Raji (cell line): ENCODE results near the gene ITM2C.

ENCODE experiments used
- POLR2A ChIP-seq: IDR thresholded peaks from 2 replicates; pipeline ENCODE4 v1.6.1; 2011; ENCODE audit warnings: low read depth, low read length, control low read depth; ENCODE audit not compliant: insufficient read depth

The ITM2C gene

DNA sequence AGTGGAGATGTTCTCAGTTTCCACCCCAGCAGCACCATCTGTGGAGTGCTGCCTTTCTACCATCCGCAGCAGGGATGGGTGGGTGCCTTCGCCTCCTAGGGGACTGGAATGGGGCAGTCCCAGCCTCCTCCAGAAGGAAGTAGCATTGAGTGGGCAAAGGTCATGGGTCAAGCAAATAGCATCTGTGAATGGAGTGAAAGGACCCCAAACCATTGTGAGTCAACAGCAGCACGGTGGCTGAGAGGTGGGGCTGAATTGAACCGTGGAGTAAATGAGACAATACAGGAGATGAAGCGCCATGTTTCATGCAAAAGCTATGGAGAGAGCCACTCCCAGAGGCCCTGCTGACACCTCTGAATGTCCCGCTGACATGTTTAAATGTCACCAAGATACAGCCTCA lies 50.6 kb downstream of the ITM2C start:
- no peak for TF ChIP-seq POLR2A

DNA sequence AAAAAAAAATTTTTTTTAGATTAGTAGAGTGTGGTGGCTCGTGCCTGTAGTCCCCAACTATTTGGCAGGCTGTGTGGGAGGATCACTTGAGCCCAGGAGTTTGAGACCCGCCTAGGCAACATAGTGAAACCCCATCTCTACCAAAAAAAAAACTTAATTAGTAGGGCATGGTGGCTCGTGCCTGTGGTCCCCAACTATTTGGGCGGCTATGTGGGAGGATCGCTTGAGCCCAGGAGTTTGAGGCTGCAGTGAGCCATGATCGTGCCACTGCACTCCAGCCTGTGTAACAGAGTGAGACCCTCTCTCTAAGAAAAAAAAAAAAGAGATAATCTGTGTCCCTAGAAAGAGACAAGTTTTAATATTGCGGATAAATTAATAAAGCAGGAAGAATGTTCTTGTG lies 51.5 kb downstream of the ITM2C start:
- TF ChIP-seq POLR2A: no peak

- no peak for TF ChIP-seq POLR2A
These were observed 54.5 kb downstream of the ITM2C start for GRCh38 chr2:230919240-230919639.

- TF ChIP-seq POLR2A: no peak
These were observed 54.9 kb downstream of the ITM2C start for GRCh38 chr2:230919681-230920080.

DNA sequence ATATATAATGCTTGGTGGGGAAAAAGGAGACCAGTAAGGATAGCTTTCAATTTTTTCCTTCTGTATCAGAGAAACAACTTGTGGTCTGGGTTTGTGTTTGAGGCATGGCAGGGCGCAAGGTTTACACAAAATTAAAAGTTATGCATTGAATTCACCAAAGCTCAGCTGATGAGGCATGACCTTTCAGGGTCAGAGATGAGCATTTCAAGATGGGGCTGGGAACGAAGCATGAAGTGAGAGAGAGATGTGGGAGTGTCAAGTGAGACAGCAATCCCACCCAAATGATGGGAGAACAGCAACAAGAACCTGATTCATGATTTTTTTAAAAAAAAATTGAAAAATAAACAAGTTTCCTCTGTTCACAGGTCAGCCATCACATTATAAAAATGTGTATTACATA lies 55.4 kb downstream of the ITM2C start:
- no peak for TF ChIP-seq POLR2A

- TF ChIP-seq POLR2A: no peak
These were observed 57.3 kb downstream of the ITM2C start for GRCh38 chr2:230921806-230922595.

DNA sequence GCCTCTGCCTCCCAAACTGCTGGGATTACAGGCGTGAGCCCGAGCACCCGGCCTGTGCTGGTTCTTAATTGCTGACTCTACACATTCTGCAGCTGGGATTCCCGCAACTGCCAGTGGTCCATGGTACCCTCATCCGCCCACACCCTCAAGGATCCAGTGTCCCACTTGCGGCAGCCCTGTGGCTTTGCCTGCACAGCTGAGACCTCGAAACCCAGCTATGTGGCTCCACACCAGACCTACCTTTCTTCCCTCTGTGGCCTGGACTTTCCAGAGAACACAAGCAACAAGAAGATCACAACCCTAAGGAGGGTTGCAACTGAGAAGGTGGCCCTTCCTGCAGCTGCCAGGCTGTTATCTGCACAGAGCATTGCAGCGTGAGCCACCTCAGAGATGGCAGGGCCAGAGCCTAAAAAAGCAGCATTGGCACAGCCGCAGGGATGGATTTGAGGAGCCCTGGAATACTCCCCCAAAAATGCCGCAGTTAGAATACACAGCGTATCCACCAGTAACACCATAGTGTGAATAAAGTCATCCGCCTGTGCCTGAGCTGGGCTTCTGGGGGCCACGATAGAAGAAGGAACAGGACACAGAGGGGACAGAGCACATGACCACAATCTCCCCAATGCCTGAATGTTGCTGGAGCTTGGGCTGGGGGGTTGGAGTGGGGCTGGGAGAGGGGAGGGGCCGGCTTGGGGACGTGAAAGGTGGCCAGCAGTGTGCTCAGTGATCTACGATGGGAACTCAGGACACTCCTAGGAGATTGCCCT lies 58.4 kb downstream of the ITM2C start:
- no peak for TF ChIP-seq POLR2A

DNA sequence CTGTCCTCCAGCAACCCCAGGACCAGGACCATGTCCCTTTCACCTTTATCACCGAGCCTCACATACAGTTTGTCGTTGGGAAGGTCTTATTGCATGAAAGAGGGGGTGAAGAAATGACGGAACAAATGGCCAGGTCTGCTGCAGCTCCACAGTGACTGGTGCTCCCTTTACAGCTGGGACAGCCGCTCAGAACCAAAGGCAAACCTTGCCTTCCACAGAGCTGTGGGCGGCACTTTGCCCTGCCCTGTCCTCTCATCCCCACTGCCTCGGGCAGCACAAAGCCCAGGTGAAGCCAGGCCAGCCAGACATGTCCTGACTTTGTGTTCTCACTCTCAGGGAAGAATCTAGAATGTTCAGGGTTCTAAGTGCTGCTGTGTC lies 59.3 kb downstream of the ITM2C start:
- no peak for TF ChIP-seq POLR2A

GRCh38 chr2:230924470-230925341 lies 60.0 kb downstream of the ITM2C start, which contains the start of gene GPR55:
GPR55 (minus strand) TSS chr2:230925242; CDS start chr2:230910962, 14,280 bp downstream.
- no peak for TF ChIP-seq POLR2A

DNA sequence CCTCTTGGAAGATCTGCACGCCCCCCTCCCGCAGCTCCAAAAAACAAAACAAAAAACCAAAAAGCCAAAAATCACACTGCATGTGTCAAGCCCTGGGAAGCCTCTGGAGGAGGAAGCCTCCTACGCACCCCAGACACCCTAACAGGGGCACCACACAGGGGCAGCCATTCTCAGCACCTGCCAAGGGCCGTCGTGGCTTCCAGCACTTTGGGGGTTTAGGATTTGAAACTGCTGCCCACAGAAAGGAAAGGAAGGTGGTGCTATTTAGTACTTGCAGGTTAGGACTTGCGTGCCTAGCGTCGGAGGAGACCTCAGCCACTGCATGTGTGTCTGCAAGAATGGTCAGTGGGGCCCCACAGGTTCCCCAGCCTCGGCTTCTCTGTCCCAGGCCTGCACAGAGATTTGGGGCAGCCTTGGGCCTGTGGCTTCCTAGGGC lies 60.7 kb downstream of the ITM2C start:
- no peak for TF ChIP-seq POLR2A

GRCh38 chr2:230925879-230926765 lies 61.4 kb downstream of the ITM2C start:
- TF ChIP-seq POLR2A: no peak

DNA sequence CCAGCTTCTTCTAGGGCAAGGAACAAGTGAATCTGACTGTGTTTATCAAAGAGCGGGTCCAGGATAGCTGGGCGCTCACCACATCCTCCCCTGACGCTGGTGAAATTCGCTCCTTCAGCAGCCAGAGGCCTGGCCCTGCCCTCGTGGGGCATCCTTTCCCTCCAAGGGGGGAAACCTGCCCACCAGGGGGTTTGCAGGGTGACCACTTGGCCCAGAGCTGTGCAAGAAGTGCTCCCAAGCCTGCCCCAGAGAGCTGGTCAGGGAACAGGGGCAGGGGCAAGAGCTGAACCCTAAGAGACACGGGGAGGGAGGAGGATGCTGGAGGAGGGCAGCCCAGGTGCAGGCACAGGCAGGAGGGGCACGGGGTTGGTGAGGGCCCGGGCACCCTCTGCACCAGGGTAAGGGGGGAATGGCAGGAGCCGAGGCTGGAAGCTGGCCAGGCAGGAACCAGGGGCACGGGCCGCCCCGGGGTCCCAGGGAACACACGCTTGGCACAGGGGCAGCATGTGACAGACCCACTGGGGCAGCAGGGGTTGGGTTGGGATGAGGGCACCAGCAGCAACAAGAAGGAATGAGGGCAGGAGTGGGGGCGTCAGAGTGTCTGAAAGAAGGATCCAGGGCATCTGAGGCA lies 63.1 kb downstream of the ITM2C start:
- TF ChIP-seq POLR2A: no peak
